HG02884 (cell line): ENCODE measurements around the gene LILRB5.
"Not testable (repeated sequence)": the region's sequence is repeated elsewhere in the genome, so short reads cannot be mapped to it uniquely, and the experiment has no call there.

Source experiments
- ATAC-seq: cut with Tn5 transposase; IDR thresholded peaks from one replicate; pipeline ENCODE4 v1.9.1; 2021; ENCODE audit warnings: mild to moderate bottlenecking, moderate library complexity; ENCODE audit not compliant: unreplicated experiment

LILRB5 gene

GRCh38 chr19:54257116-54257480, at the start of gene LILRB5:
LILRB5 (minus strand) TSS chr19:54257273; CDS start chr19:54257193, 80 bp downstream.
- no peak for ATAC-seq

- no peak for ATAC-seq
Measured at GRCh38 chr19:54305141-54305540, 48.1 kb upstream of the LILRB5 start.

- ATAC-seq, result no peak
Measured at GRCh38 chr19:54302257-54302656, 45.2 kb upstream of the LILRB5 start.

- ATAC-seq, result no peak
Measured at GRCh38 chr19:54299515-54299914, 42.4 kb upstream of the LILRB5 start.

GRCh38 chr19:54299126-54299498, 42.0 kb upstream of the LILRB5 start:
- ATAC-seq, result no peak

GRCh38 chr19:54298357-54299125, 41.5 kb upstream of the LILRB5 start:
- no peak for ATAC-seq

- no peak for ATAC-seq
Measured at GRCh38 chr19:54297759-54298305, 40.8 kb upstream of the LILRB5 start.

GRCh38 chr19:54294539-54294938, 37.5 kb upstream of the LILRB5 start:
- no peak for ATAC-seq

- not testable (repeated sequence) for ATAC-seq
Measured at GRCh38 chr19:54289160-54289559, 32.1 kb upstream of the LILRB5 start.

GRCh38 chr19:54287456-54287855, 30.4 kb upstream of the LILRB5 start:
- ATAC-seq, result no peak

- ATAC-seq, result not testable (repeated sequence)
Measured at GRCh38 chr19:54286283-54286682, 29.2 kb upstream of the LILRB5 start.

GRCh38 chr19:54285427-54286056, 28.5 kb upstream of the LILRB5 start:
- ATAC-seq, result not testable (repeated sequence)

- no peak for ATAC-seq
Measured at GRCh38 chr19:54282686-54283470, 25.8 kb upstream of the LILRB5 start.

GRCh38 chr19:54281729-54282075, 24.6 kb upstream of the LILRB5 start:
- ATAC-seq, result not testable (repeated sequence)

GRCh38 chr19:54281007-54281728, 24.1 kb upstream of the LILRB5 start, which contains the start of gene LILRB2:
LILRB2 (minus strand) TSS chr19:54281110; CDS start chr19:54280496, 614 bp downstream.
- no peak for ATAC-seq

- not testable (repeated sequence) for ATAC-seq
Measured at GRCh38 chr19:54280441-54280840, 23.4 kb upstream of the LILRB5 start.

- ATAC-seq, result not testable (repeated sequence)
Measured at GRCh38 chr19:54280025-54280424, 23.0 kb upstream of the LILRB5 start.

- no peak for ATAC-seq
Measured at GRCh38 chr19:54279406-54279962, 22.4 kb upstream of the LILRB5 start.

GRCh38 chr19:54278571-54279195, 21.6 kb upstream of the LILRB5 start:
- not testable (repeated sequence) for ATAC-seq

- ATAC-seq, result not testable (repeated sequence)
Measured at GRCh38 chr19:54278056-54278455, 21.0 kb upstream of the LILRB5 start.
